GM19238 (cell line): ENCODE data around the gene SND1.

Experiments used
- DNase-seq: peaks from one replicate; pipeline ENCODE4 v3.0.0; 2011; ENCODE audit warnings: low spot score; ENCODE audit not compliant: insufficient read length

SND1 gene

GRCh38 chr7:127903892-127904669 is 252.1 kb downstream of the SND1 start:
- DNase-seq, result no peak

GRCh38 chr7:127904670-127904985 is 252.6 kb downstream of the SND1 start:
- no peak for DNase-seq

GRCh38 chr7:127905021-127905420 is 253.0 kb downstream of the SND1 start:
- DNase-seq, result no peak

- no peak for DNase-seq
Measured at GRCh38 chr7:127905491-127906330, 253.7 kb downstream of the SND1 start.

GRCh38 chr7:127907110-127908040 is 255.4 kb downstream of the SND1 start:
- no peak for DNase-seq

GRCh38 chr7:127908430-127909258 is 256.6 kb downstream of the SND1 start:
- no peak for DNase-seq

GRCh38 chr7:127909424-127910152 is 257.6 kb downstream of the SND1 start:
- DNase-seq, result no peak

- no peak for DNase-seq
Measured at GRCh38 chr7:127910670-127911069, 258.7 kb downstream of the SND1 start.

GRCh38 chr7:127911968-127912511 is 260.0 kb downstream of the SND1 start:
- DNase-seq, result no peak

GRCh38 chr7:127912901-127913300 is 260.9 kb downstream of the SND1 start:
- no peak for DNase-seq

GRCh38 chr7:127913686-127914085 is 261.7 kb downstream of the SND1 start:
- no peak for DNase-seq

- no peak for DNase-seq
Measured at GRCh38 chr7:127914693-127915092, 262.7 kb downstream of the SND1 start.

GRCh38 chr7:127916735-127917134 is 264.7 kb downstream of the SND1 start:
- DNase-seq, result no peak

GRCh38 chr7:127918130-127918529 is 266.1 kb downstream of the SND1 start:
- DNase-seq, result no peak

GRCh38 chr7:127920787-127921438 is 268.9 kb downstream of the SND1 start:
- no peak for DNase-seq

- DNase-seq, result no peak
Measured at GRCh38 chr7:127922656-127923055, 270.7 kb downstream of the SND1 start.

- no peak for DNase-seq
Measured at GRCh38 chr7:127924874-127925273, 272.9 kb downstream of the SND1 start.

GRCh38 chr7:127927348-127927696 is 275.3 kb downstream of the SND1 start:
- DNase-seq, result no peak

GRCh38 chr7:127928222-127928621 is 276.2 kb downstream of the SND1 start:
- DNase-seq, result no peak
